Colon (tissue), 2 donors: ENCODE results near the gene PARD3B.
"Not testable (repeated sequence)": the region's sequence is repeated elsewhere in the genome, so short reads cannot be mapped to it uniquely, and the experiment has no call there.

Source experiments
- FAIRE-seq: peaks from 2 replicates; lab custom pipeline; 2012; peaks lifted over from hg19 to GRCh38; lab: Jason Lieb, UNC
- donor health status: control.
- donor health status: control.

Gene PARD3B

DNA sequence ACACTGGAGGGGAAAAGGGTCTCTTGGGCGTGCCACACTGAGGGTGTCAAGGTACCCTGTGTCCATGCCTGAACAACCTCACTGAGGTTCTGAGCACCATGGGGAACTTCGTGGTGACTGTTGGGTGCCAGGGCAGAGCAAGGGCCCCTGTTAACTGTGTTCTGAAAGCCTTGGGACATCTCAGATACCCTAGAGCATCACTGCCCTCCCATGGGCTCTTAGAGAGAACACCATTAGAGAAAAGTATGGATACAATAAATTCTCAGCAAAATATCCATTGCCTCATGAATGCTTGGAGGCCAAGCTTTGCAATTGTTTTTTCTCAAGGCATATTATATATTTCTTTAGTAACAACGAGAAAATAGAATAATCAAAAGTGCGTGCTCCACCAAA is 648.6 kb downstream of the PARD3B start:
- no peak for FAIRE-seq

GRCh38 chr2:205197468-205198139 is 652.3 kb downstream of the PARD3B start:
- no peak for FAIRE-seq

GRCh38 chr2:205198140-205198525 is 652.9 kb downstream of the PARD3B start:
- FAIRE-seq: no peak

DNA sequence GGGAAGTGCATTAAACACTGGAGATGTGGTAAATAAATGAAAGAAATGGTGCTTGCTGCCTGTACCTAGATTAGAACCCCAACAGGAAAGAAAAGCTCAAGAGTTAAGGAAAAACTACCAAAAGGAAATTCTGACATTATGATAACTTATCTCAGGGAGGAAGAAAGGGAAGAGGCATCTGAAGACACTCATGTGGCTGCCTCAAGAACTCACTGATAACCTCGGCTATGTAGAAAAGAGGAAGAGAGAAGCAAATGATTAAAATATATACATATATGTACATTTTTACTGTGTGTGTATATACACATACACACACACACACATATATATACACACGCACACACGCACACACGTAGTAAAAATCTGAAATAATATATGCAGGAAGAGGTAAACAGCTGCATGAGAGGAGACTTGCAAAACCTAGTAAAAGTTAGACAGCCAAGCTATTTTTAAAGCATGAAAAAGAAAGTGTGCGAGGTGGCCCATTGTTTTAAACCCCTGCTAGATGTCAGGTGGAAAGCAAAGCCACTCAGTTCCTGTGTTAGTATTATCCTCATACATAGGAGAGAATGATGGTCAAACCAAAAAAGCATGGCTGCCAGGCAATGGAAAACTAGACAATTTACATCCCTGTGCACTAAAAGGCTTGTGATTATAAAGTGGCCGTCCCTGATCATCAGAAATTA is 654.0 kb downstream of the PARD3B start:
- no peak for FAIRE-seq

GRCh38 chr2:205210494-205210893 is 665.2 kb downstream of the PARD3B start:
- FAIRE-seq: no peak

- FAIRE-seq: no peak
Observed at GRCh38 chr2:205212357-205212756, 667.1 kb downstream of the PARD3B start.

- no peak for FAIRE-seq
Observed at GRCh38 chr2:205216092-205216491, 670.8 kb downstream of the PARD3B start.

GRCh38 chr2:205216580-205216979 is 671.3 kb downstream of the PARD3B start:
- FAIRE-seq: no peak

DNA sequence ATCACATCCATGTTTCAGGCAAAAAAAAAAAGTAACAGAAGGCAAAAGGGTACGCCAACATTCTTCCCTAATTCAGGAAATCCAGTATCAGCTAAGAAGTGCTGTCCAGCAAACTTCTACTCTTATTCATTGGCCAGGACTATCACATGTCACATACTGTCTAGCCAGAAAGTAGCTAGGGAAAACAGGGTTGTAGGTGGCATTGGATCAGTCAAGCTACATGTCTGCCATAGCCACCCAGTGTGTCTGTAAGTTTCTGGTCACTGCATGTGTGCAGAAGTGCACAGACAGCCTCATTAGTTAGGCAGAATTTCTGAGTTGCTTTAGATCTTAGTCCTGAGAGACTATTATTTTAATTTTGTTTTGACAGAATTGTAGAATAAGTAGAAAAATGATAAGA is 671.7 kb downstream of the PARD3B start:
- FAIRE-seq: no peak

- no peak for FAIRE-seq
Observed at GRCh38 chr2:205218056-205218455, 672.8 kb downstream of the PARD3B start.

GRCh38 chr2:205218816-205219215 is 673.5 kb downstream of the PARD3B start:
- FAIRE-seq: not testable (repeated sequence)

GRCh38 chr2:205220559-205220958 is 675.3 kb downstream of the PARD3B start:
- no peak for FAIRE-seq

DNA sequence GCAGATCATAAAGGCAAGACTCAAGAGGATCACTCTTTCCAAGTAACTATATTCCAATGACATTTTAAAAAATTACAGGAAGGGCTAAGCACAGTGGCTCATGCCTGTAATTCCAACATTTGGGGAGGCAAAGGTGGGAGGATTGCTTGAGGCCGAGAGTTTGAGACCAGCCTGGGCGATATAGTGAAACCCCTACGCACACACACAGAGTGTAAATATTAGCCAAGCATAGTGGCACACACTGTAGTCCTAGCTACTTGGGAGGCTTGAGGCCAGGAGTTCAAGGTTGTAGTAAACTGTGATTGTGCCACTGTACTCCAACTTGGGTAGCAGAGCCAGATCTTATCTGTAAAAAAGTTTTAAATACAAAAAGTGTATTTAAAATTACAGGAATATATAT is 686.8 kb downstream of the PARD3B start:
- no peak for FAIRE-seq

- FAIRE-seq: no peak
Observed at GRCh38 chr2:205235434-205235833, 690.2 kb downstream of the PARD3B start.

DNA sequence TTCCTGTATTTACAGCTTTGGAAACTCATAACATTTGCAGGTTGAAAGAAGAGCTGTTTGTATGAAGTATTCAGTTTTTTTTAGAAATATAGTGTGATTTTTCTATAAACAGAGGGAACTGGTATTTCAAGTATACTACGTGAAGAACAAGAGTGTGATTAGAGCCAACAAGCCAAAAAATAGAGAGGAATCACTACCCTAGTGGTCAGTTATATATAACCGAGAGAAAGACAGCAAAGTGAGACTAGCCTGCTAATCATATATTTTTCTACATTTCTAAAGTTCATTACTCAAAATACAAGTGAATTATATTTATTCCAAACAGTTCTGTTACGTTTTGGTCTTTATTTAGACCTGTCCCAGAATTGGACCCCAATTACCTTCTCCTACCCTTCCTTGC is 692.2 kb downstream of the PARD3B start:
- no peak for FAIRE-seq

DNA sequence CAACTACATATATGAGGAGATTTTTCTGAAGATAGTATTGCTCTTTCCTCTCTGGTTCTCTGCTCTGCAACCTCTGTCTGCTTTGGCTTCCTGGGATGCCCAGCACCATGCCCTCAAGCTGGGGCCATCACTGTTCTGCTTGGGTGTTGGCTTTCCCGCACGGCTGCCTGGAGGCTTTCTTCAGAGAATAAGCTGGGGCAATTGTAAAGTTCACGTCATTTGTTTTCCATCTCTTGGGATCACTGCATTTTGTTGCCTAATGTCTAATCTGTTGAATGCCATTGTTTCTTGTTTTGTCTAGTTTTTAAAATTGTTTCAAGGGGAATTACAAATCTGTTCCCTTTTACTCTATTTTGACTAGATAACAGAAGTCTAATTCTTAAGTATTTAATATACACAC is 699.7 kb downstream of the PARD3B start:
- FAIRE-seq: no peak

DNA sequence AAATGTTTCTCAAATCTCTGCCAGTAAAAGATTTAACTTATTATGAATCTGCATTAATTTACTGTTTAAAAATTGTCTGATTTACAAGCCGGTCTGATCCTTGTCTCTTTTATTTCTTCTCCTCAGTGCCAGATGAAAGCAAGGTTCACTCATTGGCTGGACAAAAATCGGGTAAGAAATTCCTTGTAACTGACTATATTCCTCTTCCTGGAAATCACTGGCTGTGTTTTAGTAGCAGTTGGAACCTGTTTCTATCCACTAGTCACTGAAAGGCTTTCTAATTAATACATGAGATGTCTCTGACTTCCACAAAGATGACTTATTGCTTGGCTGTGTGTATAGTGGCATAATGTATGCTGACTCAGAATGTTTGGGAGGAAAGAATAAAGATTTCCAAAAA is 700.4 kb downstream of the PARD3B start:
- FAIRE-seq: no peak

DNA sequence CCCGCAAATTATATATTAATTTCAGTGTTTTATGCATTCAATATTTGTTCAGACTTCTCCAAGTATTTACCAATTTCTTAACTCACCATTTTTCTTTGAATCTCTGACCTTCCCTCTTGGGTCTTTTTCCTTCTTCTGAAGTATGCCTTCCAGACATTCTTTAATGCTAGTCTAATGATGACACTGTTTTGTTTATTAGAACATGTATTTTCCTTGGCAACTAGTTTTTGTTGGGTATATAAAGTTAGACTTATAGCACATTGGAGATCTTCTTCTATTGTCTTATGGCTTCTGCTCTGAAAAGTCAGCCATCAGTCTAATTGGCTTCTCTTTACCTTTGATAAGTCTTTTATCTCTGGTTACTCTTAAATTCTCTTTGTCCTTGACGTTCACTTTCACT is 713.8 kb downstream of the PARD3B start:
- no peak for FAIRE-seq

DNA sequence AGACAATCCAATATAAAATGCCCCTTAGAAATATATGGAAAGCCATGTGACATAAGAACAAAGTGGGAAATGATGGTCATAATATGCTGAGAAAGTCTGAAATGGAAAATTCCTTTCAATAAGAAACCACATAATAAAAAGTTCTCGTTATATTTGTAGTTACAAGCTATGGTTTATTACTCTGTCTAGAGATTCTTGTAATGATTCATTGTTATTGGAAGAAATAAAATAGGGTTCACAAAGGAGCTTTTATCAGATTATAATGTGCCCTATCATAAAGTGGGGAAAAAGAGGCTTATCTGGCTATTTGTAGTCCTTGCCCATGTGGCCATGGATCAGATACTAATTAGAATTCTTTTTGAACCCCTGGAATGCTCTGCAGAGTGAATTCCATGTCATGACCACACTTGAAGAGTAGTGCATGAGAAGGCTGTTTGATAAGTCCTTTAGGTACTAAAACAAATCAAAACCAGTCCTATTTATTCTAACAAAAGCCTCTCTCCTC is 716.3 kb downstream of the PARD3B start:
- no peak for FAIRE-seq

- FAIRE-seq: no peak
Observed at GRCh38 chr2:205267323-205267722, 722.0 kb downstream of the PARD3B start.

DNA sequence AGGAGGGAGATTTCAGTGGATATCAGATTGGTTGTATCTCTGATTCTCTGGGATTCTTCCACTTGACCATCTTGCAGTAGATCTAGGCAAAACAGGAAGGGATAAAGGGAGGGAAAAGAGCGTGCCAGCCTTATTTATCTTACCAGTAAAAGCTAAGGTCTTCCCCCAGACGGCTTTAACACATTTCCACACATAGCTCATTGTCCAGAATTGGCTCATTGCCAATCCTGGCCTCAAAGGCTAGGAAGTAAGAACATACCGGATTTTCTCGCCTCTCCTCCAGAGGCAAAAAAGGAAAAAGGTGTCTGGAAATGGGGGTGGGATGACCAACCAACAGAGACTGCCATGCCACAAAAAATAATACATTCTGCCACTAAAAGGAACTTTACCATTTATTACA is 725.4 kb downstream of the PARD3B start:
- FAIRE-seq: no peak

DNA sequence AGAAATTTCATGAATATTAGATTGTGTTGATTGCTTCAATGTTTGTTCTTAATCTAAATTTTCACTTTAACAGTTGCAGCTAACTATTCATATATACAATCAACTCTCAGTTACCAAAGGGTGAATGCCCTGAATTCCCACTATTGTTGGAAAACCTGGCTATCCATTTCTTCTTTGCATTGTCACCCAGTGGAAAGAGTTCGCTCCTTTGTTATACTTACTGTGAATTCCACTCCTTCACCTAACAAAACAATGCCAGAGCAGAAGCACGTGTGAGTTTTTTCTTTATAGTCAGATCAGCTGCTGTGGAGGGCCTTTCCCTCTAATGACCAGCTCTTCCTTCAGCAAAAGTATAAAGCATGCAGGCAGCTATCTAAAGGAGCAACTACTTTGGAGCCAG is 727.9 kb downstream of the PARD3B start:
- no peak for FAIRE-seq

DNA sequence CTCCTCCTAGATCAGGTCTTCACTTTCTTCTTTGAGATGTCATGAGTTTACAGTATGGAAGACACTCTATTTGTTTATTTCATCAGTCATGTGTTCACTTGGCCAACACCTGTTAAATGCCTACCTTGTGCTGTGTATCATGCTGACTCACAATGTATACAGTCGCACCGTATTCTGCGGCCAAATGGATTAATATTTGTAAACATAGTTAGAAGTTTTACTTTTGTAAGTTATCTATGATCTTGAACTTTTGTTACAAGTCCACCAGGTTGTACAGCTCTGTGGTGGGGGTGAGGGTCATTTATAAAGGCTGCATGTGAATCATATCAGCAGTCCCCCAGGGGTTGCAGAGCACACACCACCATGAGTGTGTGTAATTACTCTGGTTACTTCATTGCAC is 728.4 kb downstream of the PARD3B start:
- no peak for FAIRE-seq

- FAIRE-seq: no peak
Observed at GRCh38 chr2:205274801-205275200, 729.5 kb downstream of the PARD3B start.
